ENCODE measurements around the gene VAV3.

The VAV3 gene

GRCh38 chr1:107793896-107794453 is 171.0 kb downstream of the VAV3 start:
- no peak for DNase-seq (ENCODE audit: low spot score)

- no peak for DNase-seq (ENCODE audit: low spot score)
These were observed 173.6 kb downstream of the VAV3 start for GRCh38 chr1:107791348-107791747.

GRCh38 chr1:107789817-107790524 is 175.0 kb downstream of the VAV3 start:
- no peak for DNase-seq (ENCODE audit: low spot score)

GRCh38 chr1:107788206-107789202 is 176.5 kb downstream of the VAV3 start:
- DNase-seq (ENCODE audit: low spot score) = no peak

- DNase-seq (ENCODE audit: low spot score) = no peak
These were observed 177.7 kb downstream of the VAV3 start for GRCh38 chr1:107787299-107787698.

GRCh38 chr1:107786203-107786845 is 178.7 kb downstream of the VAV3 start:
- DNase-seq (ENCODE audit: low spot score) = no peak

GRCh38 chr1:107785496-107786202 is 179.3 kb downstream of the VAV3 start:
- DNase-seq (ENCODE audit: low spot score) = no peak

- peak; percentile 45 for DNase-seq (ENCODE audit: low spot score)
These were observed 182.6 kb downstream of the VAV3 start for GRCh38 chr1:107782217-107782845.

- DNase-seq (ENCODE audit: low spot score) = no peak
These were observed 183.7 kb downstream of the VAV3 start for GRCh38 chr1:107781245-107781644.

- no peak for DNase-seq (ENCODE audit: low spot score)
These were observed 187.3 kb downstream of the VAV3 start for GRCh38 chr1:107777664-107778047.

- no peak for DNase-seq (ENCODE audit: low spot score)
These were observed 187.9 kb downstream of the VAV3 start for GRCh38 chr1:107776900-107777663.

- no peak for DNase-seq (ENCODE audit: low spot score)
These were observed 193.6 kb downstream of the VAV3 start for GRCh38 chr1:107771377-107771776.

GRCh38 chr1:107767156-107767582 is 197.8 kb downstream of the VAV3 start:
- no peak for DNase-seq (ENCODE audit: low spot score)

GRCh38 chr1:107766533-107766932 is 198.4 kb downstream of the VAV3 start:
- no peak for DNase-seq (ENCODE audit: low spot score)

GRCh38 chr1:107762751-107763390 is 202.1 kb downstream of the VAV3 start:
- no peak for DNase-seq (ENCODE audit: low spot score)

- DNase-seq (ENCODE audit: low spot score) = no peak
These were observed 204.9 kb downstream of the VAV3 start for GRCh38 chr1:107760065-107760464.

- peak; percentile 45 for DNase-seq (ENCODE audit: low spot score)
These were observed 214.5 kb downstream of the VAV3 start for GRCh38 chr1:107750364-107750959.

GRCh38 chr1:107748531-107748930 is 216.4 kb downstream of the VAV3 start:
- no peak for DNase-seq (ENCODE audit: low spot score)

- DNase-seq (ENCODE audit: low spot score) = no peak
These were observed 223.7 kb downstream of the VAV3 start for GRCh38 chr1:107741242-107741641.
